Thoracic aorta (tissue), 2 donors: ENCODE measurements around the gene HOXA4. TPM values are rescaled to one million over a fixed set of nuclear protein-coding genes. Genes with fewer than 3 reads are reported as not detected.

Experiments
- ATAC-seq: fragments of 150-250 bp; one replicate; pipeline ENCODE4 v1.8.0; 2017; ENCODE audit warnings: low read depth; ENCODE audit not compliant: insufficient number of reproducible peaks, low FRiP score
- DNase-seq: peaks from one replicate; pipeline ENCODE4 v3.0.0-alpha.2; 2020; ENCODE audit warnings: low spot score
- H3K27ac ChIP-seq, 2 donors: fragments of 200-600 bp; sonication (generic); 1 replicate in 1 of 2; 2 replicates in 1 of 2; pipeline ENCODE4 v1.5.1; 2016; ENCODE audit warnings: mild to moderate bottlenecking in 2 of 2, moderate library complexity in 2 of 2
- H3K27me3 ChIP-seq: fragments of 200-600 bp; sonication (generic); replicated peaks from 2 replicates; pipeline ENCODE4 v1.6.0; 2016; ENCODE audit warnings: mild to moderate bottlenecking; ENCODE audit not compliant: insufficient read depth
- H3K36me3 ChIP-seq: fragments of 200-600 bp; sonication (generic); one replicate; pipeline ENCODE4 v1.5.1; 2016
- H3K4me1 ChIP-seq, 2 donors: fragments of 200-600 bp; sonication (generic); 1 replicate in 1 of 2; 2 replicates in 1 of 2; pipeline versions ENCODE4 v1.5.1 to v1.6.0; 2016; ENCODE audit warnings: low read depth in 2 of 2, mild to moderate bottlenecking in 1 of 2; ENCODE audit not compliant: control insufficient read depth in 1 of 2
- H3K4me3 ChIP-seq: fragments of 200-600 bp; sonication (generic); 2 replicates; pipeline ENCODE4 v1.5.1; 2016; ENCODE audit warnings: mild to moderate bottlenecking
- H3K9me3 ChIP-seq: fragments of 200-600 bp; sonication (generic); 2 replicates; pipeline ENCODE4 v1.5.1; 2016
- CTCF ChIP-seq: fragments of 200-600 bp; sonication (generic); IDR thresholded peaks from one replicate; pipeline ENCODE4 v1.5.1; 2019; ENCODE audit warnings: antibody characterized with exemption
- total RNA-seq, 2 donors: library from RNA; depleted of rRNA; stranded (reverse); fragments of >200 nt; gene quantifications; one replicate each; pipeline versions ENCODE4 v1.1.0 to v1.2.3, GENCODE V29; 2016

The HOXA4 gene
- total RNA-seq, 2 donors from 2014 or later = 3.7 to 6.1 TPM

DNA sequence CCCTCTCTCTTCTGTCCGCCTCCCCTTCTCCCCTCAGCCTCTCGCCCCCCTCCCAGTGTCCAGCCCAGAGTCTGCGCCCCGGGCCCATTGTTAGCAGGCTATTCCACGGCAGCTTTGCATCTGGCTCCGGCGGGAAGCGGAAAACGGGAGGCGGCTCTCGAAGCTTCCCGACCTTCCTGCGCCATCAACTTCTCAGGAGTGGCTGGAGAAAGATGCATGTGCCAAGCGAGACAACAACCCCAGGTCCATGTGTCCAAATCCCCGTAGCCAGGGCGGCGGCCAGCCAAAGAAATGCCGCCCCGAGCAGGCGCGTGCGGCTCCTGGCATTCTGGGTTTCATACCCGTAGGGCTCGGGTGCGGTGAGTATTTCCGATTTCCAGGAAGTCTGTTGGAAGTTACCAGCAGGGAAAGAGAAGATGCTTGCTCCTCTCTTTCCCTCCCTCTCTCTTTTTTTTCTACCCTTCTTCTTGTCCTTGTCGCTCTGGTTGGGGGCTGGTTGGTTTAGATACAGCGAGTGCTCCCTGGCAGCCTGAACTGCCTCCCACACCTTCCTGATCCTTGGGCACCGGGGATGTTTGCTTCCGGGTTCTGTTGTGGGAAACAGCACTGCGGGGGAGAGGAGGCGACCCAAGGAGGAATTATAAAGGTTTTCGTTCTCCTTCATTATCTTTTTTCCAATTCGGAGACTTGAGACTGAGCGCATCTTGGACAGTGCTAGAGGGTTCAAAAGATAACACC lies 26.9 kb downstream of the HOXA4 start:
- Histone ChIP-seq H3K4me1 (peaks cover 20 to 63% of the 10 kb centered on the region in 2 donors), H3K36me3 (no peaks in the 10 kb centered on the region), H3K27ac (peak overlapping the region; percentile 87 to 96), H3K4me3 (peak overlapping the region; percentile 99), H3K9me3 (no peaks in the 10 kb centered on the region), H3K27me3 (no peaks in the 10 kb centered on the region)
- DNase-seq (no peak), ATAC-seq (no peak)
- TF ChIP-seq CTCF = no peak

DNA sequence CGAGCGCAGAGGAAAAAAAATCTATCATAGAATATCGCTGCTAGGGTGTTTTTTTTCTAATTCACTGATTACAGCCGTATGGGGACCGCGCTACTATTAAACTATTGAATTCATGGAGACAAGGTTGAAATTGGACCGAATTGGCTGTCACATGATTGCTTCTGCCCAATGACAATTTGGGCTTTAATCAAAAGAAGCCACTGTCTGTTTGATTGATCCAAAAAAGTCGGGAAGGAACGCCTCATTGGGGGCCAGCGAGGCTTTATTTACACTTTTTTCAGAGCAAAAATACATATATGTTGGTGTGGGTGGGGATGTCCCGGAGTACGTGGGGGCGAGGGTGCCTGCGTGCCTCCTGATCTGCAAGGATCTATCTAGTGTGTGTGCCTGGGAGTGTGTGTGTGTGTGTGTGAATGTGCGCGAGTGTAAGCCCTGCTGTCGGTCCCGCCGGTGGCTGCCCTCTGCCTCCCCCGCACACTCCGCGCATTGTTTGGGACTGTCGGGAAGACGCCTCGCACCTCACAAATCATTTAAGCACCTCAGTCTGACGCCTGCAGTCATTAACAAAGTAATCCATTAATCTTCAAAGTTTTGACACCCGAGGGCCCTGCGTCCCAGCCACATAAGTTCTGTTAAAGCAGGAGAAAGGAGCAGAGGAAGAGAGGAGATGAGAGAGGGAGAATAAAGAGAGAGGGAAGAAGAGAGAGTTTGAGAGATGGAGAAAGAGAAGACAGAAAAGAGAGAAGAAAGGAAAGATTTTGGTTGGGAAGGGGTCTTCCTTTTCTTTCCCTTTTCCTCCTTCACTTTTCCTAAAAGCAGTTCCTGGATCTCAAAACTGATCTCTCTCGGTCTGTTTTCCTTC lies 27.7 kb downstream of the HOXA4 start, which contains the start of gene HOXA2:
Gene HOXA2 (minus strand): TSS at position 103 of the 862 bp plus-strand sequence. CDS start 183 bp downstream, outside the sequence.
- peak within 1 kb of the TSS; percentile 87 to 96 for H3K27ac ChIP-seq
- no peak for ATAC-seq
- H3K9me3 ChIP-seq = no peaks in the 10 kb centered on the region
- no peak for DNase-seq
- peak within 1 kb of the TSS; percentile 99 for H3K4me3 ChIP-seq
- H3K36me3 ChIP-seq = no peaks in the 10 kb centered on the region
- peaks cover 20 to 58% of the 10 kb centered on the region in 2 donors for H3K4me1 ChIP-seq
- no peak for TF ChIP-seq CTCF
- no peaks in the 10 kb centered on the region for H3K27me3 ChIP-seq

DNA sequence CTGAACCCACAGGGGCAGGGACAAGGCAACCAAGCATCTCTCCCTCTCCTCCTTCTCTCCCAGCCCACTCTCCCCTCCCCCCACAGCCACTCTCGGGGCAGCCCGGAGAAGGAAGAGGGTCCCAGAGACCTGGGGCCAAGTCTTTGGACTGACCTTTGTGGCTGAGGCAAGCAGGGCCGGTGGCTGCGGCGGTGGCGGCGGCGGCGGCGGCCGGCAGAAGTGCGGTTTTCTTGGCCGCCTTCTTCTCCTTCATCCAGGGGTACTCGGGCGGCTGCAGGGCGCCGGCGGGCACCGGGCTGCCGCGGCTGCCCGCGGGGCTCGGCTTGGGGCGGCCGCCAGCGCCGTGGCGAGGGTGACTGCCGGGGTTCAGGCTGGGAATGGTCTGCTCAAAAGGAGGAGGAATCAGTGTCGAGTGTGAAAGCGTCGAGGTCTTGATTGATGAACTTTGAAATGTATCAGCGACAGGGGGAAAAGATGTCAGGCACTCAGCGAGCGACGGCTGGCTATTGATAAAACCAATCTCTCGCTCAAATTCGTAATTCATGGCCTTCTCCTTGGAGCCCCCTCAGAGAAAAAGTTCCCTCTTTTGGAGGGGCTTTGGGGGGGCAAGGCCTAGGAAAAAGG lies 28.5 kb downstream of the HOXA4 start:
- Histone ChIP-seq H3K9me3 (no peaks in the 10 kb centered on the region), H3K4me1 (peaks cover 20 to 58% of the 10 kb centered on the region in 2 donors), H3K27me3 (no peaks in the 10 kb centered on the region), H3K27ac (peak overlapping the region; percentile 87 to 96), H3K36me3 (no peaks in the 10 kb centered on the region), H3K4me3 (peak overlapping the region; percentile 99)
- ATAC-seq = peak; percentile 22
- no peak for DNase-seq
- TF ChIP-seq CTCF = no peak

- Histone ChIP-seq H3K27me3 (no peaks in the 10 kb centered on the region), H3K27ac (peak overlapping the region; percentile 87 to 96), H3K9me3 (no peaks in the 10 kb centered on the region), H3K36me3 (no peaks in the 10 kb centered on the region), H3K4me1 (peaks cover 20 to 55% of the 10 kb centered on the region in 2 donors), H3K4me3 (peak overlapping the region; percentile 99)
- no peak for DNase-seq
- ATAC-seq = no peak
- no peak for TF ChIP-seq CTCF
Observed at GRCh38 chr7:27101171-27101956, 29.2 kb downstream of the HOXA4 start.
